Measurements from ENCODE around the gene FCRLB. TPM values are rescaled to one million over a fixed set of nuclear protein-coding genes. Genes with fewer than 3 reads are reported as not detected.

FCRLB gene
- total and polyA plus RNA-seq, 9 of the 15 experiments (the other 6 are each of a cell fraction or from before 2014, with no cell fraction given) = 0.20 to 4.6 (median 1.3) TPM

DNA sequence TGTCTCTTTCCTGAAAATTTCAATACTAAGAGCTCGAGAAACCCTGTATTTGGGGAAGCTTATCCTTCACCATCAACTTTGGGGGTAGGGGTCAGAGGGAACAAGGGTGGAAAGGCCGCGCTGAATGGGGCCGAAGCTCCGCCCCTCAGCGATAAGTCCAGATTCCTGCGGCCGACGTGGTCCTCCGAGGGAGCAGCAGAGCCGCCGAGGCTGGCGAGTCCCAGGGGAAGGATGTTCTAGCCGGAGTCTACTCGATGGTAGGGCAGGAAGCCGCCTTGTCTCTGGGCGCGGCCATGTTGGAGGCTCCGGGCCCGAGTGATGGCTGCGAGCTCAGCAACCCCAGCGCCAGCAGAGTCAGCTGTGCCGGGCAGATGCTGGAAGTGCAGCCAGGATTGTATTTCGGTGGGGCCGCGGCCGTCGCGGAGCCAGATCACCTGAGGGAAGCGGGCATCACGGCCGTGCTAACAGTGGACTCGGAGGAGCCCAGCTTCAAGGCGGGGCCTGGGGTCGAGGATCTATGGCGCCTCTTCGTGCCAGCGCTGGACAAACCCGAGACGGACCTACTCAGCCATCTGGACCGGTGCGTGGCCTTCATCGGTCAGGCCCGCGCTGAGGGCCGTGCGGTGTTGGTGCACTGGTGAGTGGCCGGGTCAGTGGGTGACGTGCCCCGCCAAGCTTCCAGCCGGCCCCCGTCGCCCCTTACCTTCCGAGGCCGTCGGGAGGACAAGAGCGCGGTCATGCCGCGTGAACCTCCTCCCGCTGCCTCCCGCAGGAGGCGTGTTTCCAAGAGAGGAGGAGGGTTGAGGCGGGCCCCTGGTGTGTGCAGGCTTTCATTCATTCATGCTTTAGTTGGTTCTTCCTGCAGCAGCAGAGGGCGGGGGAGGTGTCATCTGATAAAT, 28.4 kb downstream of the FCRLB start, which contains the start of gene DUSP12 (continued):
- TF ChIP-seq, protein P1, sequence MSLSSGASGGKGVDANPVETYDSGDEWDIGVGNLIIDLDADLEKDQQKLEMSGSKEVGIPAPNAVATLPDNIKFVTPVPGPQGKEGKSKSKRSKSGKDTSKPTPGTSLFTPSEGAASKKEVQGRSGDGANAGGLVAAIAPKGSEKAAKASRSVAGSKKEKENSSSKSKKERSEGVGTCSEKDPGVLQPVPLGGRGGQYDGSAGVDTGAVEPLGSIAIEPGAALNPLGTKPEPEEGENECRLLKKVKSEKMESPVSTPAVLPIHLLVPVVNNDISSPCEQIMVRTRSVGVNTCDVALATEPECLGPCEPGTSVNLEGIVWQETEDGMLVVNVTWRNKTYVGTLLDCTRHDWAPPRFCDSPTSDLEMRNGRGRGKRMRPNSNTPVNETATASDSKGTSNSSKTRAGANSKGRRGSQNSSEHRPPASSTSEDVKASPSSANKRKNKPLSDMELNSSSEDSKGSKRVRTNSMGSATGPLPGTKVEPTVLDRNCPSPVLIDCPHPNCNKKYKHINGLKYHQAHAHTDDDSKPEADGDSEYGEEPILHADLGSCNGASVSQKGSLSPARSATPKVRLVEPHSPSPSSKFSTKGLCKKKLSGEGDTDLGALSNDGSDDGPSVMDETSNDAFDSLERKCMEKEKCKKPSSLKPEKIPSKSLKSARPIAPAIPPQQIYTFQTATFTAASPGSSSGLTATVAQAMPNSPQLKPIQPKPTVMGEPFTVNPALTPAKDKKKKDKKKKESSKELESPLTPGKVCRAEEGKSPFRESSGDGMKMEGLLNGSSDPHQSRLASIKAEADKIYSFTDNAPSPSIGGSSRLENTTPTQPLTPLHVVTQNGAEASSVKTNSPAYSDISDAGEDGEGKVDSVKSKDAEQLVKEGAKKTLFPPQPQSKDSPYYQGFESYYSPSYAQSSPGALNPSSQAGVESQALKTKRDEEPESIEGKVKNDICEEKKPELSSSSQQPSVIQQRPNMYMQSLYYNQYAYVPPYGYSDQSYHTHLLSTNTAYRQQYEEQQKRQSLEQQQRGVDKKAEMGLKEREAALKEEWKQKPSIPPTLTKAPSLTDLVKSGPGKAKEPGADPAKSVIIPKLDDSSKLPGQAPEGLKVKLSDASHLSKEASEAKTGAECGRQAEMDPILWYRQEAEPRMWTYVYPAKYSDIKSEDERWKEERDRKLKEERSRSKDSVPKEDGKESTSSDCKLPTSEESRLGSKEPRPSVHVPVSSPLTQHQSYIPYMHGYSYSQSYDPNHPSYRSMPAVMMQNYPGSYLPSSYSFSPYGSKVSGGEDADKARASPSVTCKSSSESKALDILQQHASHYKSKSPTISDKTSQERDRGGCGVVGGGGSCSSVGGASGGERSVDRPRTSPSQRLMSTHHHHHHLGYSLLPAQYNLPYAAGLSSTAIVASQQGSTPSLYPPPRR (CRISPR knock-in tag; IDR thresholded peaks at IDR 0.05; ENCODE audit: borderline replicate concordance) = no peak
- TF ChIP-seq POLR2A (conservative IDR thresholded peaks at IDR 0.05) = peak; percentile 95
- peak; percentile 63; the same call in 1 of the 2 replicates for TF ChIP-seq CBX1 (IDR thresholded peaks at IDR 0.05; ENCODE audit: low read depth)
- no peak for TF ChIP-seq RUNX1 (IDR thresholded peaks at IDR 0.05; ENCODE audit: low read depth)
- peak; percentile 83 for TF ChIP-seq HDAC2 (IDR thresholded peaks at IDR 0.05)
- TF ChIP-seq, protein P2, sequence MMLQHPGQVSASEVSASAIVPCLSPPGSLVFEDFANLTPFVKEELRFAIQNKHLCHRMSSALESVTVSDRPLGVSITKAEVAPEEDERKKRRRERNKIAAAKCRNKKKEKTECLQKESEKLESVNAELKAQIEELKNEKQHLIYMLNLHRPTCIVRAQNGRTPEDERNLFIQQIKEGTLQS (IDR thresholded peaks at IDR 0.05) = no peak
- TF ChIP-seq, protein P2 (CRISPR knock-in tag; conservative IDR thresholded peaks at IDR 0.05) = no peak; the same call in 1 of the 2 replicates
- TF ChIP-seq ZNF695 (CRISPR knock-in tag; IDR thresholded peaks at IDR 0.05) = no peak
- TF ChIP-seq ZNF57 (CRISPR knock-in tag; IDR thresholded peaks at IDR 0.05) = no peak
- TF ChIP-seq, protein P3, sequence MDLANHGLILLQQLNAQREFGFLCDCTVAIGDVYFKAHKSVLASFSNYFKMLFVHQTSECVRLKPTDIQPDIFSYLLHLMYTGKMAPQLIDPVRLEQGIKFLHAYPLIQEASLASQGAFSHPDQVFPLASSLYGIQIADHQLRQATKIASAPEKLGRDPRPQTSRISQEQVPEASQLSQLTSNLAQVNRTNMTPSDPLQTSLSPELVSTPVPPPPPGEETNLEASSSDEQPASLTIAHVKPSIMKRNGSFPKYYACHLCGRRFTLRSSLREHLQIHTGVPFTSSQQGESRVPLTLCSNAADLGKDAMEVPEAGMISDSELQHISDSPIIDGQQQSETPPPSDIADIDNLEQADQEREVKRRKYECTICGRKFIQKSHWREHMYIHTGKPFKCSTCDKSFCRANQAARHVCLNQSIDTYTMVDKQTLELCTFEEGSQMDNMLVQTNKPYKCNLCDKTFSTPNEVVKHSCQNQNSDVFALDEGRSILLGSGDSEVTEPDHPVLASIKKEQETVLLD (IDR thresholded peaks at IDR 0.05) = no peak
- TF ChIP-seq, protein P4, sequence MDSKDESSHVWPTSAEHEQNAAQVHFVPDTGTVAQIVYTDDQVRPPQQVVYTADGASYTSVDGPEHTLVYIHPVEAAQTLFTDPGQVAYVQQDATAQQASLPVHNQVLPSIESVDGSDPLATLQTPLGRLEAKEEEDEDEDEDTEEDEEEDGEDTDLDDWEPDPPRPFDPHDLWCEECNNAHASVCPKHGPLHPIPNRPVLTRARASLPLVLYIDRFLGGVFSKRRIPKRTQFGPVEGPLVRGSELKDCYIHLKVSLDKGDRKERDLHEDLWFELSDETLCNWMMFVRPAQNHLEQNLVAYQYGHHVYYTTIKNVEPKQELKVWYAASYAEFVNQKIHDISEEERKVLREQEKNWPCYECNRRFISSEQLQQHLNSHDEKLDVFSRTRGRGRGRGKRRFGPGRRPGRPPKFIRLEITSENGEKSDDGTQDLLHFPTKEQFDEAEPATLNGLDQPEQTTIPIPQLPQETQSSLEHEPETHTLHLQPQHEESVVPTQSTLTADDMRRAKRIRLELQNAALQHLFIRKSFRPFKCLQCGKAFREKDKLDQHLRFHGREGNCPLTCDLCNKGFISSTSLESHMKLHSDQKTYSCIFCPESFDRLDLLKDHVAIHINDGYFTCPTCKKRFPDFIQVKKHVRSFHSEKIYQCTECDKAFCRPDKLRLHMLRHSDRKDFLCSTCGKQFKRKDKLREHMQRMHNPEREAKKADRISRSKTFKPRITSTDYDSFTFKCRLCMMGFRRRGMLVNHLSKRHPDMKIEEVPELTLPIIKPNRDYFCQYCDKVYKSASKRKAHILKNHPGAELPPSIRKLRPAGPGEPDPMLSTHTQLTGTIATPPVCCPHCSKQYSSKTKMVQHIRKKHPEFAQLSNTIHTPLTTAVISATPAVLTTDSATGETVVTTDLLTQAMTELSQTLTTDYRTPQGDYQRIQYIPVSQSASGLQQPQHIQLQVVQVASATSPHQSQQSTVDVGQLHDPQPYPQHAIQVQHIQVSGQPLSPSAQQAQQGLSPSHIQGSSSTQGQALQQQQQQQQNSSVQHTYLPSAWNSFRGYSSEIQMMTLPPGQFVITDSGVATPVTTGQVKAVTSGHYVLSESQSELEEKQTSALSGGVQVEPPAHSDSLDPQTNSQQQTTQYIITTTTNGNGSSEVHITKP (IDR thresholded peaks at IDR 0.05; ENCODE audit: partially characterized antibody) = no peak
- TF ChIP-seq, protein P5, sequence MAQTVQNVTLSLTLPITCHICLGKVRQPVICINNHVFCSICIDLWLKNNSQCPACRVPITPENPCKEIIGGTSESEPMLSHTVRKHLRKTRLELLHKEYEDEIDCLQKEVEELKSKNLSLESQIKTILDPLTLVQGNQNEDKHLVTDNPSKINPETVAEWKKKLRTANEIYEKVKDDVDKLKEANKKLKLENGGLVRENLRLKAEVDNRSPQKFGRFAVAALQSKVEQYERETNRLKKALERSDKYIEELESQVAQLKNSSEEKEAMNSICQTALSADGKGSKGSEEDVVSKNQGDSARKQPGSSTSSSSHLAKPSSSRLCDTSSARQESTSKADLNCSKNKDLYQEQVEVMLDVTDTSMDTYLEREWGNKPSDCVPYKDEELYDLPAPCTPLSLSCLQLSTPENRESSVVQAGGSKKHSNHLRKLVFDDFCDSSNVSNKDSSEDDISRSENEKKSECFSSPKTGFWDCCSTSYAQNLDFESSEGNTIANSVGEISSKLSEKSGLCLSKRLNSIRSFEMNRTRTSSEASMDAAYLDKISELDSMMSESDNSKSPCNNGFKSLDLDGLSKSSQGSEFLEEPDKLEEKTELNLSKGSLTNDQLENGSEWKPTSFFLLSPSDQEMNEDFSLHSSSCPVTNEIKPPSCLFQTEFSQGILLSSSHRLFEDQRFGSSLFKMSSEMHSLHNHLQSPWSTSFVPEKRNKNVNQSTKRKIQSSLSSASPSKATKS (CRISPR knock-in tag; IDR thresholded peaks at IDR 0.05) = no peak
- TF ChIP-seq ZNF583 (CRISPR knock-in tag; IDR thresholded peaks at IDR 0.05) = peak; percentile 13; the same call in 1 of the 2 replicates
- no peak for TF ChIP-seq SMARCA5 (IDR thresholded peaks at IDR 0.05)

Data from K562 (cell line).